ENCODE results near the gene CACNB2. TPM values are rescaled to one million over a fixed set of nuclear protein-coding genes. Genes with fewer than 3 reads are reported as not detected.

Gene CACNB2
- total RNA-seq, 4 donors from 2014 or later: 11.6 to 13.8 (median 12.1) TPM

DNA sequence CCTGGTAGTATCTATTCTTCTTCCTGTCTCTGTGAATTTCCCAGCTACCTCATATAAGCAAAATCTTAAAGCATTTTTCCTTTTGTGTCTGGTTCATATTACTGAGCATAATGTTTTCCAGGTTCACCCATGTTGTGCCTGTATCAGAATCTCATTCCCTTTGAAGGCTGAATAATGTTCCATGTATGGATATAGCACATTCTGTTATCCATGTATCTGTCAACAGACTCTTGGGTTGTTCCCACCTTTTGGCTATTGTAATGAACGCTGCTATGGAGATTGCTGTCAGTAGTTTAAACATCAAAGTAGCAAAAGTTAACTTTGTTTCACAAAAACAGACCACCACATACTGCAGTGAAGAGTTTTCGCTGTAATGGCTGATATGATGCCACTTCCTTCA is 411.2 kb downstream of the CACNB2 start:
- no peak for DNase-seq (ENCODE audit: low spot score in 2 of 2)
- Histone ChIP-seq H3K27me3 (no peaks in the 10 kb centered on the region), H3K27ac (no peak overlapping the region), H3K4me1 (no peaks in the 10 kb centered on the region), H3K9me3 (no peaks in the 10 kb centered on the region), H3K36me3 (peaks cover 37% of the 10 kb centered on the region), H3K4me3 (no peak overlapping the region)
- TF ChIP-seq EP300 (IDR thresholded peaks at IDR 0.05) (no peak), POLR2AphosphoS5 (IDR thresholded peaks at IDR 0.05) (no peak), POLR2A (IDR thresholded peaks at IDR 0.05) (no peak)
- TF ChIP-seq, protein P1, sequence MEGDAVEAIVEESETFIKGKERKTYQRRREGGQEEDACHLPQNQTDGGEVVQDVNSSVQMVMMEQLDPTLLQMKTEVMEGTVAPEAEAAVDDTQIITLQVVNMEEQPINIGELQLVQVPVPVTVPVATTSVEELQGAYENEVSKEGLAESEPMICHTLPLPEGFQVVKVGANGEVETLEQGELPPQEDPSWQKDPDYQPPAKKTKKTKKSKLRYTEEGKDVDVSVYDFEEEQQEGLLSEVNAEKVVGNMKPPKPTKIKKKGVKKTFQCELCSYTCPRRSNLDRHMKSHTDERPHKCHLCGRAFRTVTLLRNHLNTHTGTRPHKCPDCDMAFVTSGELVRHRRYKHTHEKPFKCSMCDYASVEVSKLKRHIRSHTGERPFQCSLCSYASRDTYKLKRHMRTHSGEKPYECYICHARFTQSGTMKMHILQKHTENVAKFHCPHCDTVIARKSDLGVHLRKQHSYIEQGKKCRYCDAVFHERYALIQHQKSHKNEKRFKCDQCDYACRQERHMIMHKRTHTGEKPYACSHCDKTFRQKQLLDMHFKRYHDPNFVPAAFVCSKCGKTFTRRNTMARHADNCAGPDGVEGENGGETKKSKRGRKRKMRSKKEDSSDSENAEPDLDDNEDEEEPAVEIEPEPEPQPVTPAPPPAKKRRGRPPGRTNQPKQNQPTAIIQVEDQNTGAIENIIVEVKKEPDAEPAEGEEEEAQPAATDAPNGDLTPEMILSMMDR (IDR thresholded peaks at IDR 0.05): no peak
- WGBS: 72% methylated on average over 2 of the region's 2 CpGs

DNA sequence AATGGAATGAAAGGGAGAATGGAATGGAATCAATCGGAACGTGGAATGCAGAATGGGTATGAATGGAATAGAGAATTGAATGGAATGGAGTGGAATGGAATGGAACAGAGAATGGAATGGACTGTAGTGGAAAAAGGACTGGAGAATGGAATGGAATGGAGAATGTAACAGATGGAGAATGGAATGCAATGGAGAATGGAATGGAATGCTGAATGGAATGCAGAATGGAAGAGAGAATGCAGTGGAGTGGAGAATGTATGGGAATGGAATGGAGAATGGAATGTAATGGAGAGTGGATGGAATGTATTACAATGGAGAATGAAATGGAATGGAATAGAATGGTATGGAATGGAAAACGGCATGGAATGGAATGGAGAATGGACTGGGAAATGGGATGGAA is 414.3 kb downstream of the CACNB2 start:
- WGBS: 96% methylated on average over 3 of the region's 3 CpGs
- TF ChIP-seq, protein P1 (IDR thresholded peaks at IDR 0.05): no peak
- no peak for TF ChIP-seq POLR2A (IDR thresholded peaks at IDR 0.05)
- no peak for TF ChIP-seq EP300 (IDR thresholded peaks at IDR 0.05)
- no peak for TF ChIP-seq POLR2AphosphoS5 (IDR thresholded peaks at IDR 0.05)

DNA sequence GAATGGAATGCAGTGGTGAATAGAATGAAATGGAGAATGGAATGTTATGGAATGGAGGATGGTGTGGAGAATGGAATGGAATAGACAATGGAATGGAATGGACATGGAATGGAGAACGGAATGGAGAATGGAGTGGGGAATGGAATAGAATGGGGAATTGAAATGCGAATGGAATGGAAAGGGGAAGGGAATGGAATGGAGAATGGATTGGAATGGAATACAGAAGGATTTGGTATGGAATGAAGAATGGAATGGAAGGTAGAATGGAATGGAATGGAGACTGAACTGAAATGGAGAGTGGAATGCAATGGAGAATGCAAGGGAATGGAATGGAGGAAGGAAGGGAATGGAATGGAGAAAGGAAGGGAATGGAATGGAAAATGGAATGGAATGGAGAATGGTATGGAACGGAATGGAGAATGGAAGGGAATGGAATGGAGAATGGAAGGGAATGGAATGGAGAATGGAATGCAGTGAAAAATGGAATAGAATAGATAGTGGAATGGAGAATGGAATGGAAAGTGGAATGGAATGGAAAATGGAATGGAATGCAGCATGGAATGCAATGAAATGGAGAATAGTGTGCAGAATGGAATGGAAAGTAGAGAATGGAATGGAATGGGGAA is 416.4 kb downstream of the CACNB2 start:
- no peak for DNase-seq (ENCODE audit: low spot score in 2 of 2)
- H3K27me3 ChIP-seq: no peaks in the 10 kb centered on the region
- H3K36me3 ChIP-seq: peaks cover 67% of the 10 kb centered on the region
- TF ChIP-seq POLR2A (IDR thresholded peaks at IDR 0.05): no peak
- TF ChIP-seq EP300 (IDR thresholded peaks at IDR 0.05): no peak
- TF ChIP-seq, protein P1 (IDR thresholded peaks at IDR 0.05): no peak
- TF ChIP-seq POLR2AphosphoS5 (IDR thresholded peaks at IDR 0.05): no peak
- no peaks in the 10 kb centered on the region for H3K9me3 ChIP-seq
- H3K27ac ChIP-seq: no peak overlapping the region
- H3K4me1 ChIP-seq: no peaks in the 10 kb centered on the region
- H3K4me3 ChIP-seq: no peak overlapping the region
- WGBS: 94% methylated on average over 3 of the region's 3 CpGs

More for the DNA sequence above, 414.3 kb downstream of the CACNB2 start:
- DNase-seq (ENCODE audit: low spot score in 2 of 2): no peak
- H3K4me1 ChIP-seq: no peaks in the 10 kb centered on the region
- H3K27me3 ChIP-seq: no peaks in the 10 kb centered on the region
- no peaks in the 10 kb centered on the region for H3K9me3 ChIP-seq
- H3K4me3 ChIP-seq: no peak overlapping the region
- H3K27ac ChIP-seq: no peak overlapping the region
- peaks cover 59% of the 10 kb centered on the region for H3K36me3 ChIP-seq

DNA sequence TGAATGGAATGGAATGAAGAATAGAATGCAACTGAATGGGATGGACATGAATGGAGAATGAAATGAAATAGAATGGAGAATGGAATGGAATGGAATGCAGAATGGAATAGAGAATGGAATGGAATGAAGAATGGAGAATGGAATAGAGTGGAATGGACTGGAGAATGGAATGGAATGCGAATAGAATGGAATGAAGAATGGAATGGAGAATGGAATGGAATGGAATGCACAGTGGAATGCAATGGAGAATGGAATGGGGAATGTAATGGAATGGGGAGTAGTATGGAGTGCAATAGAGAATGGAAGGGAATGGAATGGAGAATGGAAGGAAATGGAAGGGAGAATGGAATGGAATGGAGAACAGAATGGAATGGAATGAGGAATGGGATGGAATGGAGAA is 417.7 kb downstream of the CACNB2 start:
- H3K27me3 ChIP-seq: no peaks in the 10 kb centered on the region
- no peak overlapping the region for H3K4me3 ChIP-seq
- peaks cover 68% of the 10 kb centered on the region for H3K36me3 ChIP-seq
- H3K4me1 ChIP-seq: no peaks in the 10 kb centered on the region
- H3K27ac ChIP-seq: no peak overlapping the region
- DNase-seq (ENCODE audit: low spot score in 2 of 2): no peak
- H3K9me3 ChIP-seq: no peaks in the 10 kb centered on the region
- TF ChIP-seq POLR2A (IDR thresholded peaks at IDR 0.05) (no peak), POLR2AphosphoS5 (IDR thresholded peaks at IDR 0.05) (no peak), EP300 (IDR thresholded peaks at IDR 0.05) (no peak)
- TF ChIP-seq, protein P1 (IDR thresholded peaks at IDR 0.05): no peak
- WGBS: 100% methylated on average over 1 of the region's 1 CpG

DNA sequence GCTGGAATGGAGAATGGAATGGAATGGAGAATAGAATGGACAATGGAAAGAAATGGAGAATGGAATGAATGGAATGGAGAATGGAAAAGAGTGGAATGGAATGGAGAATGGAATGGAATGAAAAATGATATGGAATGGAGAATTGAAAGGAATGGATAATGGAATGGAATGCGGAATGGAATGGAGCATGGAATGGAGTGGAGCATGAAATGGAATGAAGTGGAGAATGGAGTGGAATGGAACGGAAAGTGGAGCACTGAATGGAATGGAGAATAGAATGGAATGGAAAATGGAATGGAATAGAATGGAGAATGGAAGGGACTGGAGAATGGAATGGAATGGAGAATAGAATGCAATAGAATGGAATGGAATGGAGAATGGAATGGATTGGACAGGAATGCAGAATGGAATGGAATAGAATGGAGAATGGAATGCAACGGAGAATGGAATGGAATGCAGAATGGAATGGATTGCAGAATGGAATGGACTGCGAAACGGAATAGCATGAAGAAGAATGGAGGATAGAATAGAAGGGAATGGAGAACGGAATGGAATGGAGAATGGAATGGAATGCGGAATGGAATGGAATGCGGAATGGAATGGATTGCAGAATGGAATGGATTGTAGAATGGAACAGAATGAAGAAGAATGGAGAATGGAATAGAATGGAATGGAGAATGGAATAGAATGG is 421.8 kb downstream of the CACNB2 start:
- Histone ChIP-seq H3K9me3 (peaks cover 14% of the 10 kb centered on the region), H3K4me3 (no peak overlapping the region)

More for the DNA sequence above, 421.8 kb downstream of the CACNB2 start:
- Histone ChIP-seq H3K27me3 (no peaks in the 10 kb centered on the region), H3K27ac (no peak overlapping the region), H3K36me3 (peaks cover 40% of the 10 kb centered on the region), H3K4me1 (no peaks in the 10 kb centered on the region)
- DNase-seq (ENCODE audit: low spot score in 2 of 2): no peak
- TF ChIP-seq, protein P1 (IDR thresholded peaks at IDR 0.05): no peak
- TF ChIP-seq POLR2A (IDR thresholded peaks at IDR 0.05) (no peak), POLR2AphosphoS5 (IDR thresholded peaks at IDR 0.05) (no peak), EP300 (IDR thresholded peaks at IDR 0.05) (no peak)
- WGBS: 98% methylated on average over 8 of the region's 8 CpGs
